Stimulated activated CD8-positive, alpha-beta memory T cell treated with anti-CD3 and anti-CD28 coated beads, Interleukin-12 subunit alpha, Interleukin-12 subunit beta, amount 100 ng/mL, for 4 hours (primary cell): ENCODE results near the gene CELF4.

Experiments
- DNase-seq: peaks from one replicate; pipeline ENCODE4 v3.0.0-alpha.2; 2020; ENCODE audit warnings: low read depth

The CELF4 gene

DNA sequence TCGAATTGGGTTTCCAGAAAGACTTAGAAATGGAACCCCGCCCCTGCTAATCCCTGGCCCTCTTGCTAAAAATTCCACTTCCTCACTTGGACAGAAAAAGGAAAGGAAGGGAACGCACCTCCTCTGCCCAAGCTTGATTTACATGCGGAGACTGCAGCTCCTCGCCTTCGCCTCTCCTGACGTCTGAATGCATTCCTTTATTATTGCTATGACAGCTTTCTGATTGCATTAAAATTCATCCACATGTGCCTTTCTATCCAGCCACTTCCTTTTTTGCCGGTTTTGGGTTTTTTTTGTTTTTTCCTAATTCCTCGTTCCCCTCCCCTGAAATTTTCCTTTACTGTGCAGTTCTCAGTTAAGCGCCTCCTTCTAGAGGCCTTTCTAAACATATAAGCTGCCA is 287.8 kb downstream of the CELF4 start:
- DNase-seq: no peak

DNA sequence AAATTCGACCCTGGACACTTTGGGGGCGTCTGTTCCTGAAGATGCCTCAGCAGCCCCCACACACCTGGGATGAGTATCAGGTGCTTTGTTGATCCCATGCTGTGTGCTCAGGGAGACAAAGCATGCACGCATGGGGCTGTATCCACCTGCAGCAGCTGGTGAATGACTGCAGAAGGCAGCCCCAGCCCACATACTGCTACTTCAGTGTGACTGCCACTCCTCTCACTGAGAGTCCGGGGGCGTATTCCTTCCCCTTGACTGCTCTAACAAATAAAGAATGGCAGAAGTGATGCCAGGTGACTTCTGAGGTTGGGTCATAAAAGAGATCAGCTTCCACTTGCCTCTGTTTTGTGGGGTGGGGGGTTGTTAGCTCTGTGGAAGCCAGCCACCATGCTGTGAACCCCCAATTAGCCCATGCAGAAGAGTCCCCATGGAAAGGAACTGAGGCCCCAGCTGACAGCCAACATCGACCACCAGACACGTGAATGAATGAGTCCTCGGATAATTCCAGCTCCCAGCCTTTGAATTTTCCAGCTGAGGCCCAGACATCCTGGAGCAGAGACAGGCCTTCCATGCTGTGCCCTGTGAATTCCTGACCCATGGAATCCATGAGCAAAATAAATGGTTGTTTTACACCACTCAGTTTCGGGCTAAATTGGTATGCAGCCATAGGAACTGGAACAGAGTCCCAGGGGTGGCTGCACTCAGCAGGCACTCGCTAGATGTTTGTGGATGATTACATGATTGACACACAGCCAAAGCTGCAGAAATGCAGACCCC is 289.3 kb downstream of the CELF4 start:
- no peak for DNase-seq

DNA sequence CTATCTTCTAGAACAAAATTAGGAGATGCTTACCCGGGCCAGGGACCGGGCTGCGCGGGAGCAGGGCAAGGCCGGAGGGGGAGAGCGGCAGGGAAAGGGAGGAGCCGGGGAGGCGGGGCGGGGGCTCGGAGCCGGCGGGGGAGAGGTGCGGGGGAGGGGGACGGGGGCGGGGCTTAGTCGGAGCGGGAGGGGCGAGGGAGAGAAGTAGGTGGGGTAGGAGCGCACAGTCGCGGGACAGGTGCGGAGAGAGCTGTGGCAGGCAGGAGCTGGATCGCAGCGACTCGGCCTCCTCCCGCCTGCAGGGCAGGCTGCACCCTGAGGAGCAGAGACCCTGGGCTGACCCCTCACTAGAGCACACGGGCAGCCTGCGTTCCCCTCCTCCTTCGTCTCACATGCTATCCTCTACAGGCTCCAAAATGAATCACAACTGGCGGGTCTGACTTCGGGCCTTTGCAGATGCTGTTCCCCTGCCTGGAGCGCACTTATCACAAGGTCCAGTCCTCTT is 290.3 kb downstream of the CELF4 start:
- no peak for DNase-seq

DNA sequence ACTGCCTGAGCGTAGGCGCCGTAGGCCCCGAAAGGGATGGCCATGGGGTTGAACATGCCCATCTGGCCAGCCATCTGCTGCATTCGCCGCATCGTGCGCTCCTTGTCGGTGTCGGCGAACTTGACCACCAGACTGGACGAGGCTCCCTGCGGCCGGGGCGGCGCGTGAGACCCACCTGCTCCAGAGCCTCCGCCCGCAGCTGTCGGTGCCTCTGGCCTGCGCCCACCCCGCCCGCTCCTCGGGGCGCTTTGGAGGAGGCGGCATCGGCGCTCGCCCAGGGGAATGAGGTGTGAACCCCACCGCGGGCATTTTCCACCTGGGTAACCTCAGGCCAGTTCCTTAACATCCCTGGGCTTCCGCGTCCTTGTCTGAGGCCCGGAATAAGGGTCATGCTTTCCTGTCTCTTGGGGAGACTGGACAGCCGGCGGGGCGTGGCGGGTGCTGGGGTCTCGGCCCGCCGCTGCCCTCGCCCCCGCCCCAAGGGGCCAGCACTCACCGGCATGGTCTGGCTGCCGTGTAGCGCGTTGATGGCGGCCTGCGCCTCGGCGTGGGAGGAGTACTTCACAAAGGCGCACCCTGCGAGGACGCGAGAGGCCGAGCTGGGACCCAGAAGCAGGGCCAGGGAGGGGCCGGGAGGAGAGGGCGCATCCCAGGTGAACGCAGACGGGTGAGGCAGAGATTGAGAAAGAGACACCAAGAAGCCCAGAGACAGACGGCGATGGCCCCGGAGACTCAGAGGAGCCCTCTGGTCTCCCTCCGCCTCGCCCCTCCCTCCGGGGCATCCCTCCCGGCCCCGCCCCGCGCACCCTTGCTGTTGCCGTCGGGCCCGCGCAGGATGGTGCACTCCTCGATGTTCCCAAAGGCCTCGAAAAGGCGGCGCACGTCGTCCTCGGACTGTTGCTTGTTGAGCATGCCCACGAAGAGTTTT is 291.0 kb downstream of the CELF4 start:
- no peak for DNase-seq

DNA sequence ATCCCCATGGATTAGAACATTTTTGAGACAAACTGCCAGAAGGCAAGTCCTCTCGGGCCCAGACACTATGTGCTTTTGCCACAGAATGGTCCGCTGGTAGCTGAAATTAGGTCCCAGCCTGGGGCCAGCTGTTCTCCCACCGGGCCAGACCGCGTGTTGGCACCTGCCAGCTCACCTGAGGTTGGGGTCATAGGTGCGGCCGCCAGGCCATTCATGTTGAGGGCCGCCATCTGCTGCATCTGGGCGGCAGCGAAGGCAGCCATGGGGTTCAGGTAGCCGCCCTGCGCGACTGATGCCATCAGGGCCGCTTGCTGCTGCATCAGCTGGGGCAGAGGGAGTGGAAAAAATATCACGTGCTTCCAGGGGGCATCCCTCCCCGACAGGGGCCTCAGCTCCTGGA is 292.8 kb downstream of the CELF4 start:
- DNase-seq: no peak

DNA sequence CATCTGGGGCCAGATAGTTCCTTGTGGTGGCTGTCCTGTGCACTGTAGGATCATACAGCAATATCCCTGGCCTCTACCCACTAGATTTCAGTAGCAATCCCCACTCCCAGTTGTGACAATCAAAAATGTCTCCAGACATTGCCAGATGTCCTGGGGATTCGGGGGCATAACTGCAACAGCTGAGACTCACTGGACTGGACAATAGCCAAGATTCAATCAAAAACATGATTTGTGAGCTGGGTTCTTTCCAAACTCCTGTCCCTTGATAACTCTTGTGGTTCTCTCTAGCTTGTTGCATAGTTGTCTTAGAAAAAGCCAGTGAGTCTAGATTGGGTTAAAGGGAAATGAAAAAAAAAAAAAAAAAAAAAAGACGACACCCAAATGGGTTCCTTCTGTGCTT is 293.4 kb downstream of the CELF4 start:
- no peak for DNase-seq

DNA sequence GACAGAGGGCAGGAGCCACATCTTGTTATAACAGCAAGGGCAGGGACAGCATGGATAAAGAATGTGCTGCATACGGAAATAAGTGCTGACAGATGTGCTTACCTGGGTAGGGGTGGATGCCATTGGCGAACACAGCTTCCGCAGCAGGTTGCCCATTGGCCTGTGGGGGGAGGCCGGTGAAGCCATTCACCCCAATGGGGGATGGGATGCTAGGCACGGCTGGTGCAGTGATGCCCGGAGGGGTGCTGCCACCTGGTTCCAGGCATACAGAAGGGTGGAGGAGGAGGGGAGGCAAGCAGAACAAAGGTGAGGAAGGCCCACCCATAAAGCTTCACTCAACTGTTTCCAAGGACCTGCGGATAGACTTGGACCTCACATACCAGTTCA is 294.9 kb downstream of the CELF4 start:
- DNase-seq: no peak

DNA sequence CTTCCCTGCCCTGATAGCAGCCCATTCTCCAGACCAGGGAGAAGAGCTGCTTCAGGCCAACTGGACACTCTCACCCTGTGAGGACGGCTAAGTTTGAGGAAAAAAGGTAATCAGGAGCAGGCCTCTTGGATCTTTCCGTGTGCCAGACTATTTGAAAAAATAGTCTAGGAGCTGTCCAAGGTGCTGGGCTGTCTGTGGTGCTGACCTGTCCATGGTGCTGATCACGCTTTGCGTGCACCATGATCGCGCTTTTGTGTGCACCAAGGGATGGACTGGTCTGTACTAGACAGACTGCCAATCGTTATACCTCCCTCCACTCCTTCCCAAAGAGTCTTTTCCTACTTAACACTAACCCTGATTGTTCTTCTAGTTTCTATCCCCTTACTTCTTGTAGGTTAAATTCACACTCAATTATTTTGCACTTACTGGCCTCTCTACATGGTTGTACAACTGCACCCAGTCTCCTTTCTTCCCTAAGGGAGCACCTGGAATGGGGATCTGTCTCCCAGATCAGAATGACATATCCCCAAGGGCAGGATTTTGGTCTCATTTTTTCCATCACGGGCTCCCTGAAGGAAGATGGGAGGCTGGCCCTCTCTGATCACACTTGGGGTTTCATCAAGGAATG is 295.4 kb downstream of the CELF4 start:
- no peak for DNase-seq

DNA sequence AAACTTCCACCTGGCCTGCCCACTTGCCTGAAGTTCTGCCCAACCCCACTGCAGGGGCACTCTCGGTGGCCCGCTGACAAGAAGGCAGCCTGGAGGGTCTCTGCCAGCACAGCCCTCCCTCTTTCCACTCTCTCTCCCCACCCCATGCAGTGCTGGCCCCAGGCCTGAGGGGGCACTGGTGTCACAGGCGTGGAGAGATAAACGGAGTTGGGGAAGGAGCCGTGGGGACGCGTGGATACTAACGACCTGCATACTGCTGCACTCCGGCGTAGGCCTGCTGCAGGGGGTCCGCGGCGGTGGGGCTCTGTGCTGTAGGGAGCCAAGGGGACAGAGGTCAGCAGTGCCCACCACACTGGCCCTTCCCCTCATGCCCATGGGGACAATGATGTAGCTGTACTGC is 299.3 kb downstream of the CELF4 start:
- no peak for DNase-seq

DNA sequence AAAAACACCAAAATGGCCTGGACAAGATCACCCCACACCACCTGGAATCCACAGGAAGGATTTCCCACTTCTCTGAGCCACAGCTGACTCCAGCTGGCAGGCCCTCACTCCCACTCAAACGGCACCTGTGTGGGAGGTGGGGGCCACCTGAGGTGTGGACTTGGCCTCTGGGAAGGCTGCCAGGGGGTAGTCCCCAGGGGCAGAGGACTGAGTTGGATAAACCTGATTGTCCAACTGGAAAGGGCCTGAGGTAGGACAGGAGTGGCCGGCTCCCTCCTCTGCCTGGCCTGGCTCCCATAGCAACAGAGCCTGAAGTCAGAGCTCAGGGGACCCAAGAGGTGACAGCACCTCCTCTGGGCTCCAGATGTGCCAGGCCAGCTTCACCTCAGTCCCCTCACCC is 300.2 kb downstream of the CELF4 start:
- no peak for DNase-seq

DNA sequence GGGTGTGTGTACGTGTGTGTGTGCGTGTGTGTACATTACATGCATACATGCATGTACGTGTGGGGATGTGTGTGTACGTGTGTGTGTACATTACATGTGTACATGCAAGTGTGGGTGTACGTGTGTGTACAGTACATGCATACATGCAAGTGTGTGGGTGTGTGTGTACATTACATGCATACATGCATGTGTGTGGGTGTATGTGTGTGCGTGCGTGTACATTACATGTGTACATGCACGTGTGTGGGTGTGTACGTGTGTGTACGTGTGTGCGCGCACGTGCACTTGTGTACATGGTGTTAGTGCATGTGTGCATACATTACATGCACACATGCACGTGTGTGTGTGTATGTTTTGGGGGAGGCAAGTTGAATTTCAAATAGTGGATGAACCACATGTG is 300.6 kb downstream of the CELF4 start:
- DNase-seq: no peak

DNA sequence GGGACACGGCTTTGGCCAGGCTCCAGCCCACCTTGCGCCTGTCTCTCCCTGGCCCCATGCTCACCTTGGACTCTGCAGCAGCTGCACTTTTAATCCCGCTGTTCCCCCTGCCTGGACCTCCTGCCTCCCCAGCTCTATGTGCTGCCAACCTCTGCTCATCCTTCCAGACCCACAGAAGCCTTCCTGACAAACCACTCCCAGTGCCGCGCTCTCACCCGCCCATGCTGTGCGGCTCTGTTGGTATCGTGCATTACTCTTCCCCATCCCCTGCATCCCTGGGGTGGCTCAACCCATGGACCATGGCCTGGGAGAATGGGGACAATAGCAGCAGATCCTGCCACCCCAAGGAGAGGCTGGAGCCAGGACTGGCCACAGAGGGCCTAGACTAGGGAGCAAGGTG is 303.6 kb downstream of the CELF4 start:
- no peak for DNase-seq

DNA sequence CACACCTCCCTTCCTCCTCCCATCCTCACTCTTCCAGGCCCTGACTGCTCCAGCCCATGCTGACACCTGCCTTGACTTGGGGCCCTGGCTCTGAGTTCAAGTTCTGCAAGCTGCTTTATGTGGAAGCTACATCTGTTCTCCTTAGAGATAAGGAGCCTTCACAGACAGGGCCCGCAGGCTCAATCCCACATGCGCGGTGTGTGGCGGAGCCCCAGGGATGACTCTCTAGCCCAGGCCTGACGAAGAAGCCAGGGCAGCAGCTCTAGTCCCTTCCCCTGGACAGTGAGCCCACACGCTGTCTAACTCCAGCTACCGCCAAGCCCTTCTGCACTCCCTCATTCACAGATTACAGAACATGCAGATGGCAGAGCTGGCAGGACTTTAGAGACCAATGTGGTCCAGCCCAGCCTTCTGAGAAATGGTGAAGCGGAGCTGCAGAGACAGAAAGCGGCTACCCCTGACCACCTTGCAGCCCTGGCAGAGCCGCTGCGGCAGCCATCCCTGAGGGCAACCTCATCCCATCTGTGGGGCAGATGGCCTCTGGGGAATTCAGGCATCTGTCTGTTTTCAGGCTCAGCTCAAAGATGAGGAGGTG is 304.3 kb downstream of the CELF4 start:
- DNase-seq: no peak

DNA sequence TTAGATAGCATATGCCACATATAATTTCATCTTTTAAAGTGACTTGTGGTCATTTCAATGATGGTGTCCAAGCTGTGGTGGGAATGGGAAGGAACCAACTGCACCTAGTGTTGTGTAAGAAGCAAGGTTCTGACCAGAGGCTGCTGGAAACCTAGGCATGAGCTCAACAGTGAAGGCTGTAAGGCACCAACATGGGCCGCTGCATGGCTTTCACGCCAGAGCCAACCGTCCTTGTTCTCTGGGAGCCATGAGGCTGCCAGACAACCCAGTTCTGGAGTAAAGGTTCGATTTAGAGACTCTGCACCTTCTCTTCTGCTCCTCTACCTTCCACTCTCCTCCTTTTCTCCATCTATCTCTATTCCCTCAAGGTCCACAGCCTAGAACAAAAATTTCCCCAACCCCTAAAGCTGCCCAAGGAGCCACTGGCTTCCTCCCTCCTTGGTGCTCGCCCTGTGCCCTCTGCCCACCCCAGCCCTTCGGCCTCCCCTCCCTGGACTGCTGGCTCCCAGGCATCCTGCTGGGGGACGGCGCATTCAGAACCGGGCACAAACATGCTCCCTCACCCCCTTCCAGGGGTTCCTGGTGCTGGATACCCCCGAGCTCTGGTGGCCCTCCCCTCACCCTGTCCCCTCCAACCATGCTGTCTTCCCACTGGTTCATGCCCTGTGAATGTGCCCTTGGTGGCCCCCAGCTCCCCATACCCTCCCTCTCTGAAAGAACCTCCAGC is 305.1 kb downstream of the CELF4 start:
- no peak for DNase-seq

DNA sequence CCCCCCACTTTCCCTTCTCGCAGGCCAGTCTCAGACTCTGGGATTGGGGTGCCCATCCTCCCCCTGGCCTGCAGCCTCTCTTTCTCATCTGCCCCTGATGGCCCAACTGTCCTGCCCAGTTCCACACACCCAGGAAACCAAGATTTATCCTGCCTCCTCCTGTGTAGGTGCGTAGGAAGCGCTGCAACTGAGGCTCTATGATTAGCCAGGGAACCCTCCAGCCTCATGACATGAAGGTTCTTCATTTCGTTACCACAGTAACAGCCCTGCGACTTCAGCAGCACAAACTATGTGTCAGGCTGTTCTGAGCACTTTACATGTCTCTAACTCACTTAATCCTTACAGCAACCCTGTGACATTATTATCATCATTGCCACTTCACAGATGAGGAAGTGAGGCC is 305.9 kb downstream of the CELF4 start:
- DNase-seq: no peak

DNA sequence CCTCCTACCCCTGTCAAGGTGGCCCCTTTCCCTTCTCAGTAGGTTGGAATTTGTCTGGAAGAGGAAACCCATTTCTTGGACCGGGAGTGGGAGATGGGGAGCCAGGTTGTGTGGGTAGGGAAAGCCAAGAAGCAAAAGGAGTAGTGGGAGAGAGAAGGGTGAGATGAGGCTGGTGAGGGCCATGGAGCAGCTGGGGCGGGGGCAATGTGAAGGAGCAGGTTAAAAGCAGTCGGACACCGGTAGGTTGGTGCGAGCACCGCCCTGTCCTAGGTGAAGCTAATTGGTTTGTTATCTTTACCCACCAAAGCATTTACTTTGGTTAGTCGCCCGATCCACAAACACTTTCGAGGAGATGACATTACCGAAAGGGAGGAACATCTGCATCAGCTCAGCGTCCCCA is 306.8 kb downstream of the CELF4 start:
- DNase-seq: no peak

DNA sequence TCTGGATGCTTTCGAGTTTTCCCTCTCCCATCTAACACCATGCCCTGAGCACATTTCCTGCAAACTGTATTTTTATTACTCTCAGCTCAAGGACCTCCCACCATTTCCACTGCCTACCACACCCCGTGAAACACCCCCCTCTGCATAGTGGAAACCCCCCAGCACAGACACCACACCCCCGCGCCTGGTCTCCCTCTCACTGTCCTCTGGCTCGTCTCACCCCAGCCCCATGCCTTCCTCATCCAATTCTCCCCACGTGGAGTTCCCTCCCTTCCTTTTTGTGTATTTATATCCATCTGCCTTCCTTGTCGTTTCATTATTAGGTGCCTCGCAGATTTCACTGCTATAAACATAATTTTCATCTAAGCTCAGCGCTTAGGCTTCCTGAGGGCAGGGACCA is 307.5 kb downstream of the CELF4 start:
- no peak for DNase-seq

DNA sequence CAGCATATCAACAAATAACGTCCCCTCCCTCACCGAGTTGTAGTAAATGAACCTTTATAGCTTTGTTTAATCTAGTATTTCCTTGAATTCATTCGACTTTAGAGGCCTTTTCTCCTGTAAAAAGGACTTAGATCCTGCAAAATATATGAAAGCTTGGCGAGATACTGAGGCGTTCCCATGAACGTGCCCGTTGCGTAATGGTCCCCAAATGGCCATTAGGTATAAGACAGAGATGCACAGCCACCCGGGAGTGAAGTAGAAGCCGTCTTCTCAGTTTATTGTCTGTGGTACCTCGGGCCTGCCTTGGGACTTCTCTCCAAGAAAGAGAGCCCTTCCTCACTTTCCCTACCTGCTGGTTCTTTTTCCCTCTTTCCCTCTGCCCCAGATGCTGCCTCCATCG is 310.6 kb downstream of the CELF4 start:
- DNase-seq: no peak

DNA sequence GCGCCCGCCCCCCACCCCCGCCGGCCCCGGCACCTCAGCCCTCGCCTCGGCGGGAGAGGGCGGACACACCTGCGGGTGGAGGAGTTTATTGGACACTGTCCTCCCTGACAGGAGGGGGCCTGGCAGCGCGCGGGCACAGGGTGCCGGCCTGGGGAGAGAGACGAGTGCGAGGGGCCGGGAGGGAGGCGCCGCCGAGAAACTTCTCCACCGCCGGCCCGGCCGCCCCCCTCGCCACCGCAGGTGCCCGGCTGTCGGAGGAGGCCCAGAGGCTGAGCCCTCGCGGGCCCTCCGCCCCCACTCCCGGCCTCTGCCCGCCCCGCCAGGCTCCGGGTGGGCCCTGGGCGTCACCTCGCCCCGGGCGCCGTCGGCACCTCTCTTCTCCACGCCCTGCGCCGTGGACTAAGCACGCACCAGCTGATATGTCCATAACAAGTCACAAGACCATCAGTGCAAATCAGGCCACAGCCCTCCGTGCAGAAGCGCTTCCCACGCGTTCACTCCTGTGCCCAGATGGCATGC is 311.3 kb downstream of the CELF4 start:
- DNase-seq: no peak

DNA sequence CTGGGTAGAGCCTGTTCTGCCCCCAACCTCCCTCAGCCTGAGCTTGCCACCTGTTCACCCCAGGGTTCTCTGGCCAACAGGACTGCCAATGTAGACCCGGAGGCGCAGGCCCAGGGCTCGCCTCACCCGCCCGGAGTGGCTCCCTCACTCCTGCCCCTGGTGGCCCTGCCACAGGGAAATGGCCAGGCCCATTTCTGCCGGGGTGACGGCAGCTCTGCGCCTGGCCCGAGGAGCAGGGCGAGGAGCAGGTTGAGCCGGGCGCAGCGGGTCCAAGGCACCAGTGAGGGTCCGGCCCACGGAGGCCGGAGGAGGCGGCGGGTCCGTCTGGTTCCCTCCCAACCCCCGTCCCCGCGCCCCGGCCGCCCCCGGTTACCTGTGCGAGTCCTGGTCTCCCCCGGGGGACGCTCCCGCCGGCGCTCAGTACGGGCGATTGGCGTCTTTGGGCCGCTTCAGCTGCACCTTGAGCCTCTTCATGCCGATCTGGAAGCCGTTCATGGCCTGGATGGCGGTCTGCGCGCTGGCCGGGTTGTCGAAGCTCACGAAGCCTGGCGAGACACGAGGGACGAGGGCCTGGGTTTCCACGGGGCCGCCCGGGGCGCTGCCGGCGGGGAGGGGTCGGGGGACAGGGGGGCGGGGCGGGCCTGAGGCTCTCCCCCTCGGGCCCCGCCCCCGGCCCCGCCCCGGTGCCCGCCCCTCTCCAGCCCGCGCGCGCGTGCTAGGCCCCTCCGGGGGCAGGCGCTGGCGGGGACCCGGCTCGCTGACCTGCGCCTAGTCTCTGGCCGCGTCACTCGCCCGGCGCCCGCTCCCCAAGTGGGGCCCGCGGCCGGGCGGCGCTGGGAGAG is 312.0 kb downstream of the CELF4 start:
- DNase-seq: no peak
